Mucosa of descending colon (tissue), 3 donors: ENCODE results near the gene DUS1L. TPM values are rescaled to one million over a fixed set of nuclear protein-coding genes. Genes with fewer than 3 reads are reported as not detected.

Experiments
- ATAC-seq: fragments of 200-7000 bp; cut with Tn5 transposase; one replicate; pipeline ENCODE4 v1.9.1; 2020; ENCODE audit warnings: mild to moderate bottlenecking, moderate library complexity
- DNase-seq, 3 donors: peaks; one replicate each; pipeline ENCODE4 v3.0.0-alpha.2; 2020
- H3K36me3 ChIP-seq: fragments of 200-600 bp; one replicate; pipeline ENCODE4 v1.8.0; 2021; ENCODE audit warnings: low read depth, mild to moderate bottlenecking
- H3K4me1 ChIP-seq: fragments of 200-600 bp; one replicate; pipeline ENCODE4 v1.8.0; 2021; ENCODE audit warnings: low read depth, mild to moderate bottlenecking
- H3K4me3 ChIP-seq: fragments of 200-600 bp; one replicate; pipeline ENCODE4 v1.8.0; 2021; ENCODE audit warnings: mild to moderate bottlenecking
- H3K9me3 ChIP-seq: fragments of 200-600 bp; one replicate; pipeline ENCODE4 v1.8.0; 2021; ENCODE audit warnings: mild to moderate bottlenecking
- intact Hi-C, 2 donors: fragments of 100-400 bp; cut with DNase I in 1 of 2; cut with micrococcal nuclease in 1 of 2; formaldehyde crosslinking; loops; one replicate each; pipeline versions ENCODE4 v1.11.0 to v1.11.1; 2022; cut with DNase I, micrococcal nuclease
- total RNA-seq, 3 donors: library from RNA; stranded (reverse); fragmentation: NEBNext Ultra II Directional in 2 of 3; extraction: Animal tissue kit (Norgen Biotek cat#: 25700) in 2 of 3; gene quantifications; one replicate each; pipeline versions ENCODE4 v1.2.1 to v1.2.4, GENCODE V29; 2021 to 2023
- TF ChIP-seq, protein P1 (sequence below): fragments of 200-600 bp; IDR thresholded peaks from one replicate; pipeline ENCODE4 v1.8.0; 2022; ENCODE audit warnings: antibody characterized with exemption, mild to moderate bottlenecking
- donor health status: DM: no; HTN: no; CAD: no; lungs with moderate emphysema.
- donor health status: DM: no; HTN: no; CAD: no.
- donor health status: DM: no; HTN: yes; CAD: no.

DUS1L gene
- total RNA-seq, 3 donors from 2014 or later, result 99.8 to 143 (median 138) TPM

GRCh38 chr17:82088838-82089722, 23.5 kb upstream of the DUS1L start:
- peaks cover 30% of the 10 kb centered on the region for H3K36me3 ChIP-seq
- H3K9me3 ChIP-seq, result no peaks in the 10 kb centered on the region
- TF ChIP-seq, protein P1, sequence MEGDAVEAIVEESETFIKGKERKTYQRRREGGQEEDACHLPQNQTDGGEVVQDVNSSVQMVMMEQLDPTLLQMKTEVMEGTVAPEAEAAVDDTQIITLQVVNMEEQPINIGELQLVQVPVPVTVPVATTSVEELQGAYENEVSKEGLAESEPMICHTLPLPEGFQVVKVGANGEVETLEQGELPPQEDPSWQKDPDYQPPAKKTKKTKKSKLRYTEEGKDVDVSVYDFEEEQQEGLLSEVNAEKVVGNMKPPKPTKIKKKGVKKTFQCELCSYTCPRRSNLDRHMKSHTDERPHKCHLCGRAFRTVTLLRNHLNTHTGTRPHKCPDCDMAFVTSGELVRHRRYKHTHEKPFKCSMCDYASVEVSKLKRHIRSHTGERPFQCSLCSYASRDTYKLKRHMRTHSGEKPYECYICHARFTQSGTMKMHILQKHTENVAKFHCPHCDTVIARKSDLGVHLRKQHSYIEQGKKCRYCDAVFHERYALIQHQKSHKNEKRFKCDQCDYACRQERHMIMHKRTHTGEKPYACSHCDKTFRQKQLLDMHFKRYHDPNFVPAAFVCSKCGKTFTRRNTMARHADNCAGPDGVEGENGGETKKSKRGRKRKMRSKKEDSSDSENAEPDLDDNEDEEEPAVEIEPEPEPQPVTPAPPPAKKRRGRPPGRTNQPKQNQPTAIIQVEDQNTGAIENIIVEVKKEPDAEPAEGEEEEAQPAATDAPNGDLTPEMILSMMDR, result no peak
- DNase-seq, result peak in 1 of 3 donors; percentile 49
- no peaks in the 10 kb centered on the region for H3K4me1 ChIP-seq
- intact Hi-C loops, result no loop called here
- no peak overlapping the region for H3K4me3 ChIP-seq
- ATAC-seq, result no peak

DNA sequence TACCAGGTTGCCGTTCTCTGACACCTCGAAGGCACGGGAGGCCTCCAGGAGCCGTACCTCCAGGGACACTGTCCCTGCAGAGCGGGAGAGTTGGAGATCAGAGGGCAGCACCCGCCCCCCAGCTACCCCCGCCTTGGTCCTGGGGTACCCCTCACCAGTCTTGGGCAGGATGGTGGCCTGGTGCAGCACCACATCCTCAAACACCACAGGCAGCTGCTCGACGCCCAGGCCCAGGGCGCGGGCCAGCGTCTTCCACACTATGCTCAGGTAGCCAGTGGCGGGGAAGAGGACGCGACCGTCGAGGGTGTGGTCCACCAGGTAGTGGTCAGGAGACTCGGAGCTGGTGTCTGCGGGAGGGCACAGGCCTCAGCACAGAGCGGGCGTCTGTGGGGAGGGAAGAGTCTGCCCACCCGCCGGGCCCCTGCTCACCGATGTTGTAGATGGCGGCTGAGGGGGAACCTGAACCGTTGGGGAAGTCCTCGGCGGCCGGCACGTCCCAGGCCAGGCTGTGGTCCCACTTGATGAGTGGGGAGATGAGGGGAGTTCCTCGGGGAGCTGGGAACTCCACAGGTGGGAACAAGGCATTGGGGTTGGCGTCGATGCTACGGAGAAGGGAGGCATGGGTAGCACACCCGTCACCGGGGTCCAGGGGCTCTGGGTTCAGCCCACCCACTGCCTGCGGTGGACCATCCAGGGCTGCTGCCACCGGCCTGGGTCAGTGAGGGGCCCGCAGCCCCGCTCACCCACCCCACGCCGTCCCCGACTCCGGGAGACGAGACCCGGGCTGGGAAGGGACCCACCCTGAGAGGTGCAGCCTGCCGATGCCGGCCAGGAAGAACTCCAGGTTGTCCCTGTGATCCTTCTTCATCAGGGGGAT, 22.6 kb upstream of the DUS1L start:
- DNase-seq (peak in 1 of 3 donors; percentile 51), ATAC-seq (no peak)
- Histone ChIP-seq H3K36me3 (peaks cover 29% of the 10 kb centered on the region), H3K4me3 (no peak overlapping the region), H3K9me3 (no peaks in the 10 kb centered on the region), H3K4me1 (no peaks in the 10 kb centered on the region)
- intact Hi-C loops, result no loop called here
- TF ChIP-seq, protein P1, result no peak

GRCh38 chr17:82086941-82087906, 21.6 kb upstream of the DUS1L start:
- no peaks in the 10 kb centered on the region for H3K9me3 ChIP-seq
- ATAC-seq (no peak), DNase-seq (peak in 1 of 3 donors; percentile 43)
- peaks cover 28% of the 10 kb centered on the region for H3K36me3 ChIP-seq
- no peaks in the 10 kb centered on the region for H3K4me1 ChIP-seq
- H3K4me3 ChIP-seq, result no peak overlapping the region
- TF ChIP-seq, protein P1, result no peak
- intact Hi-C loops, result no loop called here

- TF ChIP-seq, protein P1, result no peak
- H3K9me3 ChIP-seq, result no peaks in the 10 kb centered on the region
- no peak for DNase-seq
- intact Hi-C loops, result no loop called here
- ATAC-seq, result peak; percentile 2
- no peak overlapping the region for H3K4me3 ChIP-seq
- peaks cover 28% of the 10 kb centered on the region for H3K36me3 ChIP-seq
- no peaks in the 10 kb centered on the region for H3K4me1 ChIP-seq
These were observed 20.5 kb upstream of the DUS1L start for GRCh38 chr17:82085931-82086764.
